Duodenal mucosa (tissue), 2 donors: ENCODE measurements around the gene MT1A.

ENCODE experiments used
- H3K27ac ChIP-seq: one replicate; pipeline ENCODE4 v1.7.0; 2013; ENCODE audit warnings: low read depth, low read length
- H3K27me3 ChIP-seq, 2 donors: one replicate each; pipeline ENCODE4 v1.7.0; 2013; ENCODE audit warnings: low read length in 2 of 2, control low read depth in 1 of 2; ENCODE audit not compliant: insufficient read depth in 2 of 2, control insufficient read depth in 1 of 2
- H3K36me3 ChIP-seq, 2 donors: one replicate each; pipeline ENCODE4 v1.7.0; 2013; ENCODE audit warnings: low read length in 2 of 2, control low read depth in 1 of 2; ENCODE audit not compliant: insufficient read depth in 2 of 2, control insufficient read depth in 1 of 2
- H3K4me1 ChIP-seq, 2 donors: one replicate each; pipeline ENCODE4 v1.7.0; 2013; ENCODE audit warnings: low read length in 2 of 2, control low read depth in 1 of 2; ENCODE audit not compliant: insufficient read depth in 2 of 2, control insufficient read depth in 1 of 2
- H3K4me3 ChIP-seq, 2 donors: one replicate each; pipeline ENCODE4 v1.7.0; 2013; ENCODE audit warnings: low read length in 2 of 2, low read depth in 1 of 2
- H3K9ac ChIP-seq, 2 donors: one replicate each; pipeline ENCODE4 v1.7.0; 2013; ENCODE audit warnings: low read length in 2 of 2, low read depth in 1 of 2
- H3K9me3 ChIP-seq, 2 donors: one replicate each; pipeline ENCODE4 v1.7.0; 2013; ENCODE audit warnings: low read length in 2 of 2, control low read depth in 1 of 2; ENCODE audit not compliant: control insufficient read depth in 1 of 2

The MT1A gene

GRCh38 chr16:56604966-56605365 lies 33.5 kb upstream of the MT1A start:
- H3K4me1 ChIP-seq: peaks cover 13 to 26% of the 10 kb centered on the region in 2 donors
- H3K36me3 ChIP-seq: no peaks in the 10 kb centered on the region
- H3K9me3 ChIP-seq: no peaks in the 10 kb centered on the region
- H3K4me3 ChIP-seq: no peak overlapping the region
- no peaks in the 10 kb centered on the region for H3K27me3 ChIP-seq
- H3K9ac ChIP-seq: no peak overlapping the region
- H3K27ac ChIP-seq: no peak overlapping the region

GRCh38 chr16:56605475-56605874 lies 33.0 kb upstream of the MT1A start:
- Histone ChIP-seq H3K27ac (peak overlapping the region; percentile 90), H3K9ac (no peak overlapping the region), H3K4me1 (peaks cover 13 to 31% of the 10 kb centered on the region in 2 donors), H3K9me3 (no peaks in the 10 kb centered on the region), H3K36me3 (no peaks in the 10 kb centered on the region), H3K4me3 (no peak overlapping the region), H3K27me3 (no peaks in the 10 kb centered on the region)

GRCh38 chr16:56606071-56606475 lies 32.4 kb upstream of the MT1A start:
- no peak overlapping the region for H3K4me3 ChIP-seq
- H3K4me1 ChIP-seq: peaks cover 13 to 37% of the 10 kb centered on the region in 2 donors
- H3K36me3 ChIP-seq: no peaks in the 10 kb centered on the region
- H3K9ac ChIP-seq: no peak overlapping the region
- H3K27me3 ChIP-seq: no peaks in the 10 kb centered on the region
- H3K27ac ChIP-seq: peak overlapping the region; percentile 90
- no peaks in the 10 kb centered on the region for H3K9me3 ChIP-seq

- Histone ChIP-seq H3K27ac (peak overlapping the region; percentile 90), H3K4me1 (peaks cover 18 to 42% of the 10 kb centered on the region in 2 donors), H3K9me3 (no peaks in the 10 kb centered on the region), H3K36me3 (no peaks in the 10 kb centered on the region), H3K4me3 (no peak overlapping the region), H3K27me3 (no peaks in the 10 kb centered on the region), H3K9ac (no peak overlapping the region)
Observed at GRCh38 chr16:56606476-56607108, 31.9 kb upstream of the MT1A start.

GRCh38 chr16:56607109-56607618 lies 31.3 kb upstream of the MT1A start:
- H3K27ac ChIP-seq: peak overlapping the region; percentile 90
- no peaks in the 10 kb centered on the region for H3K27me3 ChIP-seq
- H3K9ac ChIP-seq: peak overlapping the region; percentile 9 to 64
- H3K36me3 ChIP-seq: no peaks in the 10 kb centered on the region
- H3K4me1 ChIP-seq: peaks cover 19 to 44% of the 10 kb centered on the region in 2 donors
- H3K4me3 ChIP-seq: no peak overlapping the region
- H3K9me3 ChIP-seq: no peaks in the 10 kb centered on the region

- Histone ChIP-seq H3K9ac (peak overlapping the region; percentile 9 to 64), H3K4me1 (peaks cover 19 to 44% of the 10 kb centered on the region in 2 donors), H3K36me3 (no peaks in the 10 kb centered on the region), H3K27ac (peak overlapping the region; percentile 90), H3K4me3 (peak overlapping the region; percentile 85 to 95), H3K27me3 (no peaks in the 10 kb centered on the region), H3K9me3 (no peaks in the 10 kb centered on the region)
Observed at GRCh38 chr16:56607675-56608042, 30.8 kb upstream of the MT1A start.

- Histone ChIP-seq H3K4me3 (peak within 1 kb of the TSS; percentile 85 to 95), H3K9me3 (no peaks in the 10 kb centered on the region), H3K36me3 (no peaks in the 10 kb centered on the region), H3K27me3 (no peaks in the 10 kb centered on the region), H3K27ac (peak within 1 kb of the TSS; percentile 90), H3K4me1 (peaks cover 19 to 44% of the 10 kb centered on the region in 2 donors), H3K9ac (peak within 1 kb of the TSS; percentile 81 to 89)
Observed at GRCh38 chr16:56608043-56608875, 30.2 kb upstream of the MT1A start, which contains the start of gene MT2A. MT2A (plus strand) TSS chr16:56608584; CDS start chr16:56608656, 72 bp downstream.

GRCh38 chr16:56608876-56609462 lies 29.5 kb upstream of the MT1A start:
- Histone ChIP-seq H3K27ac (peak overlapping the region; percentile 81), H3K9me3 (no peaks in the 10 kb centered on the region), H3K36me3 (no peaks in the 10 kb centered on the region), H3K9ac (peak overlapping the region; percentile 81 to 89), H3K27me3 (no peaks in the 10 kb centered on the region), H3K4me3 (peak overlapping the region; percentile 85 to 95), H3K4me1 (peaks cover 19 to 44% of the 10 kb centered on the region in 2 donors)

- Histone ChIP-seq H3K4me1 (peaks cover 19 to 44% of the 10 kb centered on the region in 2 donors), H3K27me3 (no peaks in the 10 kb centered on the region), H3K9ac (peak overlapping the region; percentile 81 to 89), H3K27ac (peak overlapping the region; percentile 81), H3K9me3 (no peaks in the 10 kb centered on the region), H3K36me3 (no peaks in the 10 kb centered on the region), H3K4me3 (peak overlapping the region; percentile 85 to 95)
Observed at GRCh38 chr16:56609463-56609921, 29.0 kb upstream of the MT1A start.
